ENCODE measurements around the gene WNT9A. TPM values are rescaled to one million over a fixed set of nuclear protein-coding genes. Genes with fewer than 3 reads are reported as not detected.
"Not testable (repeated sequence)": the region's sequence is repeated elsewhere in the genome, so short reads cannot be mapped to it uniquely, and the experiment has no call there.

The WNT9A gene
- total RNA-seq, 2 experiments from 2014 or later, result not detected

GRCh38 chr1:227970076-227970995, 22.6 kb upstream of the WNT9A start:
- H3K4me3 Mint-ChIP-seq; DNase-seq; H3K4me1 Mint-ChIP-seq (ENCODE audit: low read depth); H3K36me3 Mint-ChIP-seq (ENCODE audit: low read depth); intact Hi-C loops (cut with micrococcal nuclease); H3K27me3 Mint-ChIP-seq (ENCODE audit: low read depth); H3K9me3 Mint-ChIP-seq; CTCF ChIA-PET; H3K27ac Mint-ChIP-seq: not testable (repeated sequence)

- H3K4me3 Mint-ChIP-seq; H3K9me3 Mint-ChIP-seq; intact Hi-C loops (cut with micrococcal nuclease); H3K27ac Mint-ChIP-seq; H3K36me3 Mint-ChIP-seq (ENCODE audit: low read depth); H3K4me1 Mint-ChIP-seq (ENCODE audit: low read depth); H3K27me3 Mint-ChIP-seq (ENCODE audit: low read depth); CTCF ChIA-PET; DNase-seq: not testable (repeated sequence)
Measured at GRCh38 chr1:227967815-227968214, 20.1 kb upstream of the WNT9A start.

- intact Hi-C loops (cut with micrococcal nuclease); H3K9me3 Mint-ChIP-seq; H3K4me1 Mint-ChIP-seq (ENCODE audit: low read depth); DNase-seq; H3K36me3 Mint-ChIP-seq (ENCODE audit: low read depth); H3K27ac Mint-ChIP-seq; H3K27me3 Mint-ChIP-seq (ENCODE audit: low read depth); H3K4me3 Mint-ChIP-seq; CTCF ChIA-PET: not testable (repeated sequence)
Measured at GRCh38 chr1:227966733-227967132, 19.0 kb upstream of the WNT9A start.

DNA sequence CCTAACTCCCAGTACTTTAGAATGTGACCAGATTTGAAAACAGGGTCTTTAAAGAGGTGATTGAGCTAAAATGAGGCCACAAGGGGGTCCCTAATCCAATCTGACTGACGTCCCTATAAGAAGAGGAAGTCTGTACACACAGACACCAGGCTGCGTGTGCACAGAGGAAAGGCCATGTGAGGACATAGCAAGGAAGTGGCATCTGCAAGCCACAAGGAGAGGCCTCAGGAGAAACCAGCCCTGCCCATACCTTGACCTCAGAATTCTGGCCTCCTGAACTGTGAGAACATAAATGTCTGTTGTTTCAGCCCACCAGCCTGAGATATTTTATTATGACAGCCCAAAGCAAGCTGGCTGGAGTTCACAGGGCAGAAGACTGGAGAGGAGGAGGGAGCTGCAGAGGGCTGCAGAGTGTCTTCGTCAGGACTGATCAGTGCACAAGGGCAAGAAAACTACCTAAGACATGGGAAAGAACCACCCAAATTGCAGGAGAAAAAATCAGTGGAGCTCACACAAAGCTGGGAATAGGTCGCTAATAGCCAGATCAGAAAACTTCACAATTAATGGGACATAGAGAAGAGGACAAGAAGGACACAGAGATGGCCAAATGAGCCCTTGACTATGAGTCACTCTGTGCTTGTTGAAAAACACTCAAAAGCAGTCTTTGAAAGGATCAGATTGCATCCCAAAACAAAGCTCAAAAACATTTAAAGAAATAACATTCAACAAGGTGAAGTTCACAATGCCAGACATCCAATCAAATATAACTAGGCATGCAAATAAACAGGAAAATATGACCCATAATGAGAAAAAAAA, 14.1 kb upstream of the WNT9A start:
- Mint-ChIP-seq H3K27ac (no peak overlapping the region), H3K36me3 (ENCODE audit: low read depth) (no peaks in the 10 kb centered on the region), H3K4me3 (no peak overlapping the region), H3K27me3 (ENCODE audit: low read depth) (peaks cover 11% of the 10 kb centered on the region), H3K4me1 (ENCODE audit: low read depth) (no peaks in the 10 kb centered on the region), H3K9me3 (no peaks in the 10 kb centered on the region)
- CTCF ChIA-PET, result interaction anchor here (0.6 to 1.2 kb wide), 3 partner anchors 11 to 1197 kb away, joined by 3 read pairs; no protein-coding TSS in a partner anchor
- intact Hi-C loops (cut with micrococcal nuclease), result no loop called here
- no peak for DNase-seq

DNA sequence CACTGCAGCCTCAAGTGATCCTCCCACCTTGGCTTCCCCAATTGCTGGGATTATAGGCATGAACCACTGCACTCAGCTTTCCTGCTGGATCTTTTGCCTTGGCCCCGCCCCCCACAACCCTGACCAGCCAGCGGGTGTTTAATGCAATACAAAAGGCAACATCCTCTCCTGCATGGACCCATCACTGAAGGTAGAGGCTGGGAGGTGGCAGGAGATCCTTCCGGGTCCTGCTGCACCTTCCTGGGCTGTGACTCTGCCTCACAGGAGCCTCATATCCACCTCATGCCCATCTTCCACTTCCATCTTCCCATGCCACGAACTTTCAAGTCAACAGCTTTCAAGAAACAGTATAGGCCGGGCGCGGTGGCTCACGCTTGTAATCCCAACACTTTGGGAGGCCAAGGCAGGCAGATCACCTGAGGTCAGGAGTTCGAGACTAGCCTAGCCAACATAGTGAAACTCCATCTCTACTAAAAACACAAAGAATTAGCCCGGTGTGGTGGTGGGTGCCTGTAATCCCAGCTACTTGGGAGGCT, 11.7 kb upstream of the WNT9A start:
- Mint-ChIP-seq H3K36me3 (ENCODE audit: low read depth) (no peaks in the 10 kb centered on the region), H3K27ac (no peak overlapping the region), H3K4me3 (no peak overlapping the region), H3K4me1 (ENCODE audit: low read depth) (no peaks in the 10 kb centered on the region), H3K9me3 (no peaks in the 10 kb centered on the region), H3K27me3 (ENCODE audit: low read depth) (peaks cover 27% of the 10 kb centered on the region)
- DNase-seq, result no peak
- intact Hi-C loops (cut with micrococcal nuclease), result no loop called here
- CTCF ChIA-PET, result no interaction called here

- H3K36me3 Mint-ChIP-seq (ENCODE audit: low read depth), result no peaks in the 10 kb centered on the region
- intact Hi-C loops (cut with micrococcal nuclease), result no loop called here
- peaks cover 32% of the 10 kb centered on the region for H3K27me3 Mint-ChIP-seq (ENCODE audit: low read depth)
- no peak for DNase-seq
- CTCF ChIA-PET, result interaction anchor here (1.0 kb wide), 1 partner anchor 195 kb away, joined by 4 read pairs; no protein-coding TSS in a partner anchor
- peaks cover under 1% of the 10 kb centered on the region for H3K4me1 Mint-ChIP-seq (ENCODE audit: low read depth)
- no peak overlapping the region for H3K27ac Mint-ChIP-seq
- no peaks in the 10 kb centered on the region for H3K9me3 Mint-ChIP-seq
- H3K4me3 Mint-ChIP-seq, result no peak overlapping the region
Measured at GRCh38 chr1:227958617-227959324, 11.0 kb upstream of the WNT9A start.

DNA sequence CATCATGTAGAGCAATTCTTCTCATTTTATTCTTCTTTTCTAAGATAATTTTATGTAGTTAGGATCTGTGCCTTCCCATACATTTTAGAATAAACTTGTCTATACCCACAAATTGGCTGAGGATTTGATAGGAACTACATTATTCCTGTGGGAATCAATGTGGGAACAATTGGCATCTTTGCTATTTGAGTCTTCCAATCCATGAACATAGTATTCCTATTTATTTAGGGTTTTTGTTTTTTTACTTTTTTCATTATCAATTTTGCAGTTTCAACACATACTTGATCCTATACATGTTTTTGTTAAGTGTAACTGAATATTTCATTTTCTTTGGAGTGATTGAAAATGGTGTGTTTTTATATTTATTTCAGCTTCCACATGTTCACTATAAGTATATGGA, 8.1 kb upstream of the WNT9A start:
- peaks cover 32% of the 10 kb centered on the region for H3K27me3 Mint-ChIP-seq (ENCODE audit: low read depth)
- CTCF ChIA-PET, result interaction anchor here (1.3 kb wide), 1 partner anchor 193 kb away, joined by 6 read pairs; no protein-coding TSS in a partner anchor
- H3K4me3 Mint-ChIP-seq, result no peak overlapping the region
- intact Hi-C loops (cut with micrococcal nuclease), result no loop called here
- H3K27ac Mint-ChIP-seq, result no peak overlapping the region
- peaks cover 3% of the 10 kb centered on the region for H3K4me1 Mint-ChIP-seq (ENCODE audit: low read depth)
- no peak for DNase-seq
- H3K36me3 Mint-ChIP-seq (ENCODE audit: low read depth), result no peaks in the 10 kb centered on the region
- no peaks in the 10 kb centered on the region for H3K9me3 Mint-ChIP-seq

DNA sequence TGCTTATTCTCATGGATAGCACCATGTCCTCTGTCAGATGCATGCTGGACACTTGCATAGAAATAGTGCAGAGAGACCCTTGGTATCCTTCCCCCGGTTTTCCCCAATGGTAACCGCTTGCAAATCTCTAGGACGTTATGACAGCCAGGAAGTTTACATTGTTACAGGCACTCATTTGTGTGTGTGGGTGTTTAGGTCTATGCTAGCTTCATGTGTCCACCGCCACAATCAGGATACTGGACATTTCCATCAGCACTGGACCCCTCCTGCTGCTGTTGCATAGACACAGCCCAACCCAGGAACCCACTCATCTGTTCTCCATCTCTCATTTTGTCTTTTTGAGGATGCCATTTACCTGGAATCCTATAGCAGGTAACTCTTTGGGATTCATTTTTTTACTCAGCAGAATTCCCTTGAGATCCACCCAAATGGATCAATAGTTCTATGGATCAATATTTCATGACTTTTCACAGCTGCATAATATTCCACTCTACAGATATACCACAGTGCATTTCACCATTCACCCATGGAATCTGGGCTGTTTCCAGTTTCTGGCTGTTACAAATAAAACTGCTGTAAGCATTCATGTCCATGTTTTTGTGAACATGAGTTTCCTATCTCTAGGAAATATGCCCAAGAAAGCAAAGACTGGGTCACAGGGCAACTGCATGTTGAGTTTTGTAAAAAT, 6.6 kb upstream of the WNT9A start:
- intact Hi-C loops (cut with micrococcal nuclease), result loop anchor here (1.0 kb wide), 1 partner anchor 192 kb away; no protein-coding TSS in a partner anchor
- H3K27ac Mint-ChIP-seq, result no peak overlapping the region
- no peaks in the 10 kb centered on the region for H3K9me3 Mint-ChIP-seq
- H3K4me1 Mint-ChIP-seq (ENCODE audit: low read depth), result peaks cover 3% of the 10 kb centered on the region
- H3K4me3 Mint-ChIP-seq, result no peak overlapping the region
- DNase-seq, result no peak
- H3K36me3 Mint-ChIP-seq (ENCODE audit: low read depth), result no peaks in the 10 kb centered on the region
- CTCF ChIA-PET, result interaction anchor here (0.6 to 2.2 kb wide), 10 partner anchors 58 to 516 kb away, joined by 3 to 21 read pairs (median 4); no protein-coding TSS in a partner anchor
- H3K27me3 Mint-ChIP-seq (ENCODE audit: low read depth), result peaks cover 29% of the 10 kb centered on the region

GRCh38 chr1:227953022-227953412, 5.3 kb upstream of the WNT9A start:
- no peak for DNase-seq
- Mint-ChIP-seq H3K9me3 (no peaks in the 10 kb centered on the region), H3K4me3 (no peak overlapping the region), H3K27me3 (ENCODE audit: low read depth) (peaks cover 35% of the 10 kb centered on the region), H3K4me1 (ENCODE audit: low read depth) (peaks cover 3% of the 10 kb centered on the region), H3K27ac (no peak overlapping the region), H3K36me3 (ENCODE audit: low read depth) (no peaks in the 10 kb centered on the region)
- intact Hi-C loops (cut with micrococcal nuclease), result no loop called here
- CTCF ChIA-PET, result interaction anchor here (0.6 to 2.2 kb wide), 9 partner anchors 57 to 472 kb away, joined by 3 to 21 read pairs (median 5); no protein-coding TSS in a partner anchor

- Mint-ChIP-seq H3K27me3 (ENCODE audit: low read depth) (peaks cover 31% of the 10 kb centered on the region), H3K4me1 (ENCODE audit: low read depth) (peaks cover 3% of the 10 kb centered on the region), H3K27ac (no peak overlapping the region), H3K36me3 (ENCODE audit: low read depth) (no peaks in the 10 kb centered on the region), H3K9me3 (no peaks in the 10 kb centered on the region), H3K4me3 (no peak overlapping the region)
- DNase-seq, result no peak
- intact Hi-C loops (cut with micrococcal nuclease), result no loop called here
- CTCF ChIA-PET, result interaction anchor here (0.6 to 2.2 kb wide), 5 partner anchors 56 to 190 kb away, joined by 3 to 21 read pairs (median 6); no protein-coding TSS in a partner anchor
Measured at GRCh38 chr1:227952374-227953021, 4.8 kb upstream of the WNT9A start.
